Suppressor macrophage treated with lipopolysaccharide for 1 hour (primary cell): ENCODE data around the gene TP53TG3.
"Not testable (repeated sequence)": the region's sequence is repeated elsewhere in the genome, so short reads cannot be mapped to it uniquely, and the experiment has no call there.

ENCODE experiments used
- DNase-seq, 3 donors: peaks; one replicate each; pipeline ENCODE4 v3.0.0-alpha.2; 2020 to 2022

The TP53TG3 gene

GRCh38 chr16:32676065-32676464 lies at the start of gene TP53TG3:
Gene TP53TG3, minus strand, starts transcription at chr16:32676165. Its CDS starts 68 bp downstream, at chr16:32676097.
- not testable (repeated sequence) for DNase-seq

DNA sequence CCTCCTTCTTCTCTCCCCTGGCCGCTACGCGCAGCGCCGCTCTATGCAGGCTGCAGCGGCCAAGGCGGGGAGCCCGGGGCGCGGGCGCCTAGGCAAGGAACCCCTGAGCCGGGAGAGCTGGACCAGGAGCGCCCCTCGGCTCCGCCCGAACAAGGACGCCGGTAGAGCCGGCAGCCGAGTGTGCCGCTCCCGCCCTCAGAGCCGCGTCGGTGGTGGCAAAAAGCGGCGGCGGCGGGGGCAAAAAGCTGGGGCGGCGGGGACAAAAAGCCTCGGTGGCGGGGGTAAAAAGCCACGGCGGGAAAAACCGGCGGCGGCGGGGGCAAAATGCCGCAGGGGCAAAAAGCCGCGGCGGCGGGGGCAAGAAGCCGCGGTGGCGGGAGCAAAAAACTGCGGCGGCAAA lies 25.1 kb downstream of the TP53TG3 start:
- not testable (repeated sequence) for DNase-seq

GRCh38 chr16:32647562-32647961 lies 28.4 kb downstream of the TP53TG3 start:
- not testable (repeated sequence) for DNase-seq

- DNase-seq: not testable (repeated sequence)
These were observed 29.2 kb downstream of the TP53TG3 start for GRCh38 chr16:32646780-32647179.

DNA sequence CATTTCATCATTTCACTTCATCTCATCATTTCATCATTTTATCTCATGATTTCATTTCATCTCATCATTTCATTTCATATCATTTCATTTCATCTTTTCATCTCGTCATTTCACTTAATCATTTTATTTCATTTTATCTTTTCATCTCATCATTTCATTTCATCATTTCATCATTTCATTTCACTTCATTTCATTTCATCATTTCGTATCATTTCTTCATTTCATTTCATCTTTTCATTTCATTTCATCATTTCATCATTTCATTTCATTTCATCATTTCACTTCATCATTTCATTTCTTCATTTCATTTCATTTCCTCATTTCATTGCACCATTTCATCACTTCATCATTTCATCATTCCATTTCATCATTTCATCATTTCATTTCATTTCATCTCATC lies 29.8 kb downstream of the TP53TG3 start:
- not testable (repeated sequence) for DNase-seq

- DNase-seq: not testable (repeated sequence)
These were observed 30.6 kb downstream of the TP53TG3 start for GRCh38 chr16:32645278-32645908.

DNA sequence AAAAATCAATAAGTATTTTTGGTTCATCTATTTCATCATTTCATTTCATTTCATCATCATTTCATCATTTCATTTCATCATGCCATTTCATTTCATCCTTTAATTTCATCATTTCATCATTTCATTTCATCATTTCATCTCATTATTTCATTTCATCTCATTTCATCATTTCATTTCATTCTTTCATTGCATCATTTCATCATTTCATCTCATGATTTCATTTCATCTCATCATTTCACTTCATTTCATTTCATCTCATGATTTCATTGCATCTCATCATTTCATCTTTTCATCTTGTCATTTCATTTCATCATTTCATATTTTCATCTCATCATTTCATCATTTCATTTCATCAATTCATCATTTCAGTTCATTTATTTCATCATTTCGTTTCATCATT lies 31.2 kb downstream of the TP53TG3 start:
- peak in 1 of 3 donors; percentile 0 for DNase-seq

DNA sequence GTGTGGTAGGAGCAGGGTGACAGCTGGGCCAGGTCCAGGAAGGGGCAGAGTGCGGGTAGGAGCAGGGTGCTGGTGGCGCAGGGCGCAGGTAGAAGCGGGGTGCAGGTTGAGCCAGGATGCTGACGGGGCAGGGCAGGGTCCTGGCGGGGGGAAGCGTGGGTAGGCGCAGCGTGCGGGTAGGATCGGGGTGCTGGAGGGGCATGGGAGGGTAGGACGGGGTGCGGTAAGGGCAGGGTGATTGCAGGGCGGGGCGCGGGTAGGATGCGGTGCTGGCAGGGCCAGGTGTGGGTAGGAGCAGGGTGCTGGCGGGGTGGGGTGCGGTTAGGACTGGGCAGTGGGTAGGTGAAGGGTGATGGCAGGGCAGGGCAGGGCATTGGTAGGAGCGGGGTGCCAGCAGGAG lies 38.4 kb downstream of the TP53TG3 start:
- not testable (repeated sequence) for DNase-seq

DNA sequence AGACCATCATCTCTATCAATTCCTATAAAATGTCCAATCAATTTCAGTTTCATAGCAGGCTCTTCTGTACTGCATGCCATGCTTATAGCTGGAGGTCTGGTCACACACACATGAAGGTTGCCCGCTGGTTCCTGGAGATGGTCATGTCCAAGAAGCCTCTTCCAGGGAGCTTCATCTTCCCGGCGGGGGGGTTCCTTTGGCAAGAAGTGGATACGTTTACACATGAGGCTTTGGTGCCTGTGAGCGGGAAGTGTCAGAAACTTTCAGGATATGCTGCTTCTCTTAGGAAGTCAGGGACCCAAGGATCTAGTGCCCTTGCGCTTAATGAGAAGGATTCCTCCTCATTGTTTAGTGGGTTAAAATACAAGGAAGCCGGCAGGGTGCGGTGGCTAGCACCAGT lies 43.9 kb downstream of the TP53TG3 start:
- DNase-seq: not testable (repeated sequence)
